Hepatocyte (in vitro differentiated cells): ENCODE measurements around the gene PTPRK.

Experiments
- EZH2 ChIP-seq: fragments of 200-600 bp; sonication (generic); IDR thresholded peaks from 2 replicates; pipeline ENCODE4 v1.6.1; 2016; ENCODE audit warnings: antibody characterized with exemption, mild to moderate bottlenecking, borderline replicate concordance
- EZH2phosphoT487 ChIP-seq: fragments of 200-600 bp; sonication (generic); IDR thresholded peaks from one replicate; pipeline ENCODE4 v1.6.1; 2018; ENCODE audit warnings: antibody characterized with exemption, mild to moderate bottlenecking, low read depth, moderate library complexity; ENCODE audit not compliant: unreplicated experiment, severe bottlenecking
- TF ChIP-seq, protein P1 (sequence below): fragments of 200-600 bp; sonication (generic); IDR thresholded peaks from 2 replicates; pipeline ENCODE4 v1.5.1; 2016; ENCODE audit warnings: antibody characterized with exemption, mild to moderate bottlenecking; ENCODE audit not compliant: poor library complexity

DNA sequence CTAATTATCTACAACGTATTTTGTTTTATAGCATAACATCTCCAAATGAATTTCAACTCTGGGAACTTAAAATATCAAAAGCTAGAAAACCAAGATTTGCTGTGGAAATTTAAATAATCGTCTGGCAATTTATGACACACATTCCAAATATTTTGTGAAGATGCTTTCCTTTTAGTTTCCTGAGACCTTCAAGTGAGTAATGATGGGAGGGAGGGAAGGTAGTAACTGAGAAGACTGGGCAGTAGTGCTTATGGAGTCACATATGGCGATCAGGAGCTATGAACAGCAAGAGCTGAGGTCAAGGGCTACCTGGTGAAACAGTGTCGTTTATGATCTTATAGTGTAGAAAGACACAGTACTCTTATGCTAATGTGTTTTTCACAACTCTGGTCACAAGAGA, 441.4 kb downstream of the PTPRK start:
- TF ChIP-seq, protein P1, sequence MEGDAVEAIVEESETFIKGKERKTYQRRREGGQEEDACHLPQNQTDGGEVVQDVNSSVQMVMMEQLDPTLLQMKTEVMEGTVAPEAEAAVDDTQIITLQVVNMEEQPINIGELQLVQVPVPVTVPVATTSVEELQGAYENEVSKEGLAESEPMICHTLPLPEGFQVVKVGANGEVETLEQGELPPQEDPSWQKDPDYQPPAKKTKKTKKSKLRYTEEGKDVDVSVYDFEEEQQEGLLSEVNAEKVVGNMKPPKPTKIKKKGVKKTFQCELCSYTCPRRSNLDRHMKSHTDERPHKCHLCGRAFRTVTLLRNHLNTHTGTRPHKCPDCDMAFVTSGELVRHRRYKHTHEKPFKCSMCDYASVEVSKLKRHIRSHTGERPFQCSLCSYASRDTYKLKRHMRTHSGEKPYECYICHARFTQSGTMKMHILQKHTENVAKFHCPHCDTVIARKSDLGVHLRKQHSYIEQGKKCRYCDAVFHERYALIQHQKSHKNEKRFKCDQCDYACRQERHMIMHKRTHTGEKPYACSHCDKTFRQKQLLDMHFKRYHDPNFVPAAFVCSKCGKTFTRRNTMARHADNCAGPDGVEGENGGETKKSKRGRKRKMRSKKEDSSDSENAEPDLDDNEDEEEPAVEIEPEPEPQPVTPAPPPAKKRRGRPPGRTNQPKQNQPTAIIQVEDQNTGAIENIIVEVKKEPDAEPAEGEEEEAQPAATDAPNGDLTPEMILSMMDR, result no peak
- TF ChIP-seq EZH2 (no peak), EZH2phosphoT487 (no peak)
